Activated naive CD4-positive, alpha-beta T cell (primary cell): ENCODE measurements around the gene OR13C8.
"Not testable (repeated sequence)": the region's sequence is repeated elsewhere in the genome, so short reads cannot be mapped to it uniquely, and the experiment has no call there.

Experiments
- DNase-seq, 4 experiments: peaks; one replicate each; lab custom pipeline; 2025; lab: John Stamatoyannopoulos, UW

The OR13C8 gene, protein sequence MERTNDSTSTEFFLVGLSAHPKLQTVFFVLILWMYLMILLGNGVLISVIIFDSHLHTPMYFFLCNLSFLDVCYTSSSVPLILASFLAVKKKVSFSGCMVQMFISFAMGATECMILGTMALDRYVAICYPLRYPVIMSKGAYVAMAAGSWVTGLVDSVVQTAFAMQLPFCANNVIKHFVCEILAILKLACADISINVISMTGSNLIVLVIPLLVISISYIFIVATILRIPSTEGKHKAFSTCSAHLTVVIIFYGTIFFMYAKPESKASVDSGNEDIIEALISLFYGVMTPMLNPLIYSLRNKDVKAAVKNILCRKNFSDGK

DNA sequence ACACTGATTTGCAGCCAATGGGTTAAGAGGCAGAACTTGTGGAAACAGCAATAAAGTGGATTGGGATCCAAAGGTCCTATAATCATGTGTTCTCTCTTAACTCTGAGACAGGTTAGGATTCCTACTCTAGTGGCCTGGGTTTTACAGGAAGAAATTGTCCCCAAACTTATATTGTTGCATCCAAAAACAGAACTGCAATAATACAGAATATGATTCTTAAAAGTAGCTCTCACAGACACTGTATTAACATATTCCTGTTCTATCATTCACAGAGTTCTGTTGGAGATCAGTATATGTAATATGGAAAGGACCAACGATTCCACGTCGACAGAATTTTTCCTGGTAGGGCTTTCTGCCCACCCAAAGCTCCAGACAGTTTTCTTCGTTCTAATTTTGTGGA is at the start of gene OR13C8:
OR13C8 (plus strand) TSS at position 301 of the 400 bp plus-strand sequence; CDS start at position 301, 0 bp downstream.
- DNase-seq = no peak

DNA sequence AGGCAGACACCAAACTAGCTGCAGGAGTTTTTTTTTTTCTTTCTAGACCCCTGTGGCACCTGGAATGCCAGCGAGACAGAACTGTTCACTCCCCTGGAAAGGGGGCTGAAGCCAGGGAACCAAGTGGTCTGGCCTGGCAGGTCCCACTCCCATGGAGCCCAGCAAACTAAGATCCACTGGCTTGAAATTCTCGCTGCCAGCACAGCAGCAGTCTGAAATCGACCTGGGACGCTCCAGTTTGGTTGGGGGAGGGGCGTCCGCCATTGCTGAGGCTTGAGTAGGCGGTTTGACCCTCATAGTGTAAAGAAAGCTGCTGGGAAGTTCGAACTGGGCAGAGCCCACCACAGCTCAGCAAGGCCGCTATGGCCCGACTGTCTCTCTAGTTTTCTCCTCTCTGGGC is 48.7 kb upstream of the OR13C8 start:
- DNase-seq = not testable (repeated sequence)

DNA sequence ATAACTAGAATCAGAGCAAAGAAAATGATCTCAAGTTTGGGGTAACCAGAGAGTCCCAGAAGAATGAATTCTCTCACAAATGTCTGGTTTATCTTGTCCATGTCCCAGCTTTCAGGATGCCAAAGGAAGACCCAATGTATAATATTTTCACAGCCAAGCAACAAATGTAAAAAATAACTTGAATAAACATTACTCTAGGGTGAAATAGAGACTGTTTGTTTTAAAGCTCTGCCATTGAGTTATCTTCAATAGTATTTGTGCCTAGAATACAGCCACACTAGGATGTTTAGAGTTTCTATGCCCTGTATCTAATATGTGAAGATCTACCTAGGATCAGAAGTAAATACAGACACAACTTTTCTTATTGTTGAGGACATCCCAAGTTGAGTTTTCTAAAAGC is 41.9 kb upstream of the OR13C8 start, which contains the start of gene OR13C4:
OR13C4 (minus strand) TSS at position 101 of the 400 bp plus-strand sequence; CDS start at position 101, 0 bp downstream.
- DNase-seq = no peak

DNA sequence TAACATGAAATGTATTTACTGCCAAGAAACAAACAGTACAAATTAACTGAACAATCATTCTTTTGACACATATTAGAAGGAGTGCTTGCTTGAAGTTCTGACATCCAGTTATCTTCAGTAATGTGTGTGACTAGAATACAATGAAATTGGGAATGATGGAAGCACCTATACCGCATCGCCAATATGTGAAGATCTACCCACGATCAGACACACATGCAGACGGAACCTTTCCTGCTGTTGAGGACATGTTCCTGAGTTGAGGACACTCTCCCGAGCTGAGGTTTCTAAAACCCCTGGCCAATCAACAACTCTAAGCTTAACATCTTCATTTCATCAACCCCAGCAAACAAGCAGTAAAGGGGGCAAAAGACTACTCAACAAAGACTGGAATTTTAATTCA is 32.2 kb upstream of the OR13C8 start, which contains the start of gene OR13C3:
OR13C3 (minus strand) TSS at position 101 of the 400 bp plus-strand sequence. CDS start 133 bp downstream, outside the sequence.
- DNase-seq = no peak

DNA sequence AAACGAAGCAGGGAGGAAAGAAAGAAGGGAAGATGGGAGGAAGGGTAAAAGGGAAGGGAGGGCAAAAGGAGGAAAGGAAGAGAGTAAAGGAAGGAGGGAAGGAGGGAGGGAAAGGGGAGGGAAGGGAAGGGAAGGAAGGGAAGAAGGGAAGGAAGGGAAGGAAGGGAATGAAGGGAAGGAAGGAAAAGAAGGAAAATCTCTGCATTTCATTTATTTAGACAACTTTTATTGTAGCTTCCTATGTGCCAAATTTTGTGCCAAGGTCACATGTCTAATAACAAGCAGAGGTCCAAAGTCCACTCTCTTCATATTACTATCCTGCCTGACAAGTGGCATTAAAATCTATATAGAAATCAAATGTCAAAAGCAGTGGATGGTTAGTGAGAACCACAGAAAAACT is 29.7 kb upstream of the OR13C8 start:
- no peak for DNase-seq

DNA sequence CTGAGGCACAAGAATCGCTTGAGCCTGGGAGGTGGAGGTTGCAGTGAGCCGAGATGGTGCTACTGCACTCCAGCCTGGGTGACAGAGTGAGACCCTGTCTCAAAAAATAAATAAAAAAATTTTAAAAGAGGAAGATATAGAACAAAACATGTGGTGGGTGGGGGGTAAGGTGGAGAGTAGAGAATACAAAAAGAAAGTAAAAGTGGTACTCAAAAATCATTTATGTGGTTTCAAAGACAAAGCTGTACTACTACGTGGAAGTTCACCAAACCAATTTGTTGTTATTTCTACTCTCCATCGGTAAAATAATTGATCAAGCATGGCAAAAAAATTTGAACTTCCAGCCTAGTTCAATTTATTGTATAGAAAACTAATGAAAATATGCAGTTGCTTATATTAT is 24.3 kb upstream of the OR13C8 start:
- no peak for DNase-seq

DNA sequence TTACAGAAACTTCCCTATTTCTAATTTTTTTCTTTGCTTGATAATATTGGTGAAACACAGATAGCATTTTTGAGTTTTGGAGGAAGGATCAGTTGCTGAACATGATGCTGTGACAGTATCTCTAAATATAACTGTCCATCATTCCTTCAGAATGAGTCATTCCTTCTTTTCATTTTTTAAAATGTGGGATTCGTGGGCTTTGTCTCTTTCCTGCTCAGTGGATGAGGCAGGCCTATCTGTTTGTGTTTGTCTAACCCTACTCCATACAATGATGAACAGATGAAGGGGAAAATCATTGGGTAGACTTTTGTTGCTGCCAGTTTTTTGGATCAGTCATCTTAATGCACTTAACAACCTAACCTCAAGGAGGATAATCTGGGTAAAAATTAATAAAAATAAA is 15.7 kb upstream of the OR13C8 start:
- no peak for DNase-seq

DNA sequence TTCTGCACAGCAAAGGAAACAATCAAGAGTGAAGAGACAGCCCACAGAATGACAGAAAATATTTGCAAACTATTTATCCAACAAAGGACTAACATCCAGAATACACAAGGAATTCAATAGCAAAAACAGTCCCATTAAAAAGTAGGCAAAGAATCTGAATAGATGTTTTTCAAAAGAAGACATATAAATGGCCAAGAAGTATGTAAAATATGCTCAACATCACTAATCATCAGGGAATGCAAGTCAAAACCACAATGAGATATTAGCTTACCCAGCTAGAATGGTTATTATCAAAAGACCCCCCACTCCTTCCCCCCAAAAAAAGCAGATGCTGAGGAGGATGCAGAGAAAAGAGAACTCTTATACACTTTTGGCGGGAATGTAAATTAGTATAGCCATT is 13.4 kb upstream of the OR13C8 start:
- no peak for DNase-seq

DNA sequence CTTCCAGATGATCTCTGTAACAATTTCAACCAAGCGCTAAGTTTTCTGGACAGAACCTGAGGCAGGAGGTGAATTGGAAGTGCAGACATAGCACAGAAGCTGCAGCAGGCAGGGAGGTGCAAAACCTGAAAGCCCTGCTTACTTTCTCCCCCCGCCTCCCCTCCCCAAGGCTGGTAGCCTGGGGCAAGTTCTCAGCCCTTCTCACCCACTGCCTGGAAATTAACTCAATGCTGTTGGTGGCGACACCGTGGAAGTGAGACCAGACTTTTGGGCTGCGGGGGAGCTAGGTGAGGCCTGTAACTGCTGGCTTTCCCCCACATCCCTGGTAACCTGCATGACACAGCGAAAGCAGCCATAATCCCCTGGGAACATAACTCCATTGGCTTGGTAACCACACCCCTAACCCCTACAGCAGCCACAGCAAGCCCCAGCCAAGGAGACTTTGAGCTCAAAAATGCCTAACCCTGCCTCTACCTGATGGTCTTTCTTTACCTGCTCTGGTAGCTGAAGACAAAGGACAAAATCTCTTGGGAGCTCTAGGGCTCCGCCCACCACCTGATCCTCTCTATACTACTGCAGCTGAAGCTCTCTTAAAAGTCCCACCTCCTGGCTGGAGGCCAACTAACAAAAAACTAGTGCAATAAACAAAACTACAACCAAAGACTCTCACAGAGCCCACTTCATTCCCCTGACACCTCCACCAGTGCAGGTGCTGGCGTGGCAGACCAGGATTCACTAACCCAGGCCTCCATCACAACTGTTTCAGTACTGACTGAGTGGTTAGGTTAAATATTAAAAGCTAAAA is 11.9 kb upstream of the OR13C8 start:
- DNase-seq = no peak

DNA sequence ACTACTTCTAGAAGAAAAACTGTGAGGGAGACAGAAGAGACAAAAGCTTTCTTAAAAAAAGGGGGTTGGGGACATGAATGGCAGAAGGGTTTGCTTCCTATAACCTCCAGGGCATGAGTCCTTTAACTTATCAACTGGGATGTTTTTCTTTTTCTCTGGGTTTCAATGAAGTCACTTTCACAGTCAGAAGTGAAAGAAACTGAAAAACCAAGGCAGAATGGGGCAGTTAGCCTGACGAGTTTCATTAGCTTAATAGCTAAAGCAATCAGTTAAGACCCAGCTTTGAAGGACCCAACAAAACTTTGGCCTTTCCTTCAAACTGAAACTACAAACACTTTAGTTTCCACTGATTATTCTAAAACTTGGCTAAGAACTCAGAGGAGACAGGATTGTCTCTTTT is 4.6 kb upstream of the OR13C8 start:
- no peak for DNase-seq

DNA sequence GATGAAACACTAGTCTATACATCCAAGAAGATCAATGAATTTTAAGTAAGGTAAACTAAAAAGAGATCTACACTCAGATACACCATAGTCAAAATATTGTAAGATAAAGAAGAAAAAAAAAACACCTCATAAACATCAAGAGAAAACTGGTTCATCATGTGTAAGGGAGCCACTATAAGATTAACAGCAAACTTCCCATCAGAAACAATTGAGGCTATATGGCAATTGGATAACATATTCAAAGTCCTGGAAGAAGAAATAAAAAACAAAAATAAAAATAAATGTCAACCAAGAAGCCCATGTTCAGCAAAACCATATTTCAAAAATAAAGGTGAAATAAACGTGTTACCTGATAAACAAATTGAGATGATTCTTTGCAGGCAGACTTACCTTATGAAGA is 3.6 kb downstream of the OR13C8 start:
- no peak for DNase-seq

DNA sequence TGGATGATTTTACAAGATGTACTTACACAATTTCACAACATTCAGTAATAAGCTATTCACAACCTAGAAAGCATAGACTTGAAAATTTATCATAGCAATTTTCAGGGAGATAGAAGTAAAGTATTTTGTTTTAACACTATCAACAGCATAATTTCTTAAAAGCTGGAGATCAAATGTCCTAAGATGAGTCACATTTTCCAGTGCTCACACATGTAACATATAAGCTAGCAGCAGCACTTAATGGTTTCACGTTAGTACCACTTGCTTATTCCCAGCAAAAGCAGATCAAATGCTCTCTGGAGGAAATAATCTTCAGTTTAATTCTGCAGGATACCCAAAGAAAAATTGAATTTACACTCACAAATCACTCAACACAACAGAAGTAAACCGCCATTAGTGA is 6.5 kb downstream of the OR13C8 start:
- no peak for DNase-seq

DNA sequence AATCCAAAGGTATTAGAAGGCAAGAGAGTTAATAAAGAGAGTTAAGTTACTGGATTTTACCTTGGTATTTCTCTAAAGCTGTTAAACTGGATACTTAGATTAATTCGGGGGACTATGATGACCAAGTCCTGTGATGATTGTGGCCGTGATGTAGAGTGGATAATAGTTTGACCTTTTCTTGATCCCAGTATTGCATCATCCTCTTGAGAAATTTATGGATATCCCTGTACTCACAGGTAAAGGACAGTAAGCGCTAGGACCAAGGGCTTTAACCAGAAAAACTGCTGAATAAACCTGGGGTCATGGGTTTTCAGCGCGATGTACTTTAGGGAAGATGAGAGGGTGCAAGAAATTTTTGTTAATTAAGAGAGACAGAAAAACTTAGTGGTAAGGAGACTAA is 8.3 kb downstream of the OR13C8 start:
- no peak for DNase-seq

DNA sequence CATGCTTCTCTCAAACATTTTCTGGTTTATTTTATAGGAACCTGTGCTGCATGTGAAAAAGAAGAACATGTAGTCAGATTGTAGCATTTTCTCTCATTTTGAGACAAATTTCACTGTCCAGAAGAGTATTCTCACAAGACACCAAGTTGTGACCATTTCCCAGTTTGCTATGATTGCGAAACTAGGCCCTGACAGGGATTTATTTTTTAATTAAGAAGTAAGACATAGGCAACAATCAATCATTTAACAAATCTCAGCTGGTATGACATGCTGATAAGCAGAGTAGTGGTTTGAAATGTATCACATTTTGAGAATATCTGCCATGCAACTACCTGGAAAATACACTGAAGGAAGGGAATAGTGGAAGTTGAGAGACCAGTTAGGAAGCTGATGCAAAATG is 11.6 kb downstream of the OR13C8 start:
- DNase-seq = no peak

DNA sequence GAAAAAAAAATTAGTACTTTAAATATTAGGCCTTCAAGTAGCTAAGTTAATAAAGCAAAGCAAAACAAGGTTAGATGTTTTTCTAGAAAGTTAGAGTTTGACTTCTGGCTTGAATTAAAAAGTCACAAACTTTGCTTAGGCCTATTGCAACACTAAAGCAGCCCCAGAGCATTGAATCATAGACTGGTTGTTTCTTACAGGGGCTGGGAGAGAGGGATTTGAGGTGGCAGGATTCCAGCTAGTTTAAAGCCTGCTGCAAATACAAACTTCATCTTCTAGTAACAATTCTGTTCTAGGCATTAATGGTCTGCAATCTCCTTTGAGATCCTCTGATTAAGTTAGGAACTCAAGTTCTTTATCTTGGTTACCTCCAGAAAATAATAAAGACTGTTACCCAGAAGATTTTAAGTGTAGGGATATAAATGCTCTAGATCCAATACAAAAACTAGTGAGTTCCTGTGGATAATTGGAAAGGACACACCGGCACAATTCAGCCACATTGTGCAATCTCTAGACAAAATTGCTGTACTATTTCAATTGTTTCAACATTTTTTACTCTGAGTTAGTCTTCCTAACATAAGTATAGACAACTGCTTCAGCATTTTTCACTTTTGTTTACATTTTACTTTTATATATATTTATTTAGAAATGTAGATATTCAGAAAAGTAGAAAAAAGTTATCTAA is 17.7 kb downstream of the OR13C8 start:
- DNase-seq = no peak

DNA sequence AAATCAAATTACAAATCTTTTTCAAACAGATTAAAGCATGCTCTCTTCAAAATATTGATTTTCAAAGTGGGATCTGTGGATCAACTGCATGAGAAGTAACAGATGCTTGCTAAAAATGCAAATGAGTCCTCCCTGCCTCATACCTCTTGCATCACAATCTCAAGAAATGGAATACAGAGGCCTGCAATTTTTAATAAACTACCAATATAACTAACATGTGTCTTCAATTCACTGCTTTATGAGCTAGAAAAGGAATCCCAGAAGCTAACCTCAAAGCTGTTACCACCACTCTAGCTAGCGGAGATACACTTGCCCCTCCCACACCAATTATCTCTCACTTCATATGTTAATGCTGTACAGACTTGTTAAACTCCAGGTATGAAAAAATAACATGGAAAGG is 20.7 kb downstream of the OR13C8 start:
- no peak for DNase-seq

DNA sequence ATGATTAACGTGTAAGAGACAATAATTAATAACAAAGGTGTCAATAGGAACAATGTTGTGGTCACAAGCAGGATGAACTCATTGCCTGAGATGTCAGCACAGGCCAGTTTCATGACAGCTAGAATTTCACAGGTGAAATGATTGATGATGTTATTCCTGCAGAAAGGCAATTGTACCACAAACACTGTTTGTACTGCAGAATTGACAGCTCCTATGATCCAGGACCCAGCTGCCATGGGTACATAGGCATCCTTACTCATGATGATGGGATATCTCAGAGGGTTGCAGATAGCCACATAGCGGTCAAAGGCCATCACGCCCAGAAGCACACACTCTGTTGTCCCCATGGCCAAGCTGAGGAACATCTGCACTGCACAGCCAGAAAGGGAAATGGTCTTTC is 29.8 kb downstream of the OR13C8 start:
- not testable (repeated sequence) for DNase-seq

DNA sequence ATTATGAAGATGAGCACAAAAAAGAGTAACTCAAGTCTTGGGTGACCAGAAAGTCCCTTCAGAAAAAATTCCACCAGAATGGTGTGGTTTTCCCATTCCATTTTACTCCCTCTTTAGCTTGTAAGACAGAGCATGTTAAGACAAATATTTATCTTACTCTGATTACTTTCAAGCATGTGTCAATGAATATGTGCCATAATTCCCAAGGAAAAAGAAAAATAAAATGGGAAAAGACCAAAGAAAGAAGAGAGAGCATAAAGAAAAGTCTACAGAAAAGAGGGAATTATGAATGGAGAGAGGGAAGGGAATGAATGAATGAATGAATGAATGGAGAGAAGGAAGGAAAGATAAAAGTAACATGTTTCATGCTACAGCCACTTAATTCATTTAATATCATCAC is 30.3 kb downstream of the OR13C8 start, which contains the start of gene OR13C5:
OR13C5 (minus strand) TSS at position 101 of the 400 bp plus-strand sequence; CDS start at position 101, 0 bp downstream.
- DNase-seq = not testable (repeated sequence)

DNA sequence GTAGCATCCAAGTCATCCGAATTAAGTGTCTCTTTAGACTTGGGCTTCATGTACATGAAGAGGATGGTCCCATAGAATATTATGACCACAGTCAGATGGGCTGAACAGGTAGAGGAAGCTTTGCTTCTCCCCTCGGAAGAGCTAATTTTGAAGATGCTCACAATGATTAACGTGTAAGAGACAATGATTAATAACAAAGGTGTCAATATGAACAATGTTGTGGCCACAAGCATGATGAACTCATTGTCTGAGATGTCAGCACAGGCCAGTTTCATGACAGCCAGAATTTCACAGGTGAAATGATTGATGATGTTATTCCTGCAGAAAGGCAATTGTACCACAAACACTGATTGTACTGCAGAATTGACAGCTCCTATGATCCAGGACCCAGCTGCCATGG is 35.8 kb downstream of the OR13C8 start:
- DNase-seq = no peak

DNA sequence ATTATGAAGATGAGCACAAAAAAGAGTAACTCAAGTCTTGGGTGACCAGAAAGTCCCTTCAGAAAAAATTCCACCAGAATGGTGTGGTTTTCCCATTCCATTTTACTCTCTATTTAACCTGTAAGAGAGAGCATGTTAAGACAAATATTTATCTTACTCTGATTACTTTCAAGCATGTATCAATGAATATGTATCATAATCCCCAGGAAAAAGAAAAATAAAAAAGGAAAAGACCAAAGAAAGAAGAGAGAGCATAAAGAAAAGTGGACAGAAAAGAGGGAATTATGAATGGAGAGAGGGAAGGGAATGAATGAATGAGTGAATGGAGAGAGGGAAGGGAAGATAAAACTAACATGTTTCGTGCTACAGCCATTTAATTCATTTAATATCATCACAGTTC is 36.6 kb downstream of the OR13C8 start, which contains the start of gene OR13C2:
OR13C2 (minus strand) TSS at position 101 of the 400 bp plus-strand sequence; CDS start at position 101, 0 bp downstream.
- not testable (repeated sequence) for DNase-seq

DNA sequence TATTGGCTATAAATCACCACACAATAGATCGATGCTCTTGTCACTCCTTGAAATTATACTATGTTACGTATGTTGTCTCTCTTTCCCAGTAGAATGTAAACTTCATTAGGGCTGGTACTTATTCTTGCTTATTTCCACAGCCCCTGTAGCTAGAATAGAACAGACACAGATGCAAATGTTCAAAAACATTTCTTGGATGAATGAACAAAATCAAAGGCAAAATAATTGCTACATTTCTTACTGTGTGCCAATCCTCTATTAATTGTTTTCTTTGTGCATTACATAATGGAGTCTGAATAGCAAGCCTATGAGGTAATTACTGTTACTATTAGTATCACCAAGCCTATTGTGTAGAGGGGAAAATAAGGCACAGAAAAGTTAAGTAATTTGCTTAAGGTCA is 37.2 kb downstream of the OR13C8 start:
- DNase-seq = no peak

DNA sequence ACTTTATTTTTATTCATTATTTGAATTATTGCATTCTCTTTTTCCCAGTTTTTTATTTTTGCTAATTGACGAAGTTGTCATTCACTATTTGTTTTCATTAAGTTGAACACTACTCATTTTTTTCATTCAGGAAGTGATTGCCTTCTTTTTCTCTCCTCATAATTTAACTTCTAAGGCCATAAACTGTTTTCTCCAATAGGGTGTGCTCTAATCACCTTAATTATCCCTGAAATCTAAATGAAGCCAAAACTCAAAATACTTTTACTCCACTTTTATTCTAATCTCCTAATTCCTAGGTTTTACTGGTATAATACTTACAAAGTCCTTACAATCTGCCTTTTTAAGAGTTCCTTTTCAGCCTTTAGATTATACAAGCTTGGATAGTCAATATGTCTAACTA is 39.4 kb downstream of the OR13C8 start:
- DNase-seq = no peak
